ENCODE data around the gene RTN4IP1. TPM values are rescaled to one million over a fixed set of nuclear protein-coding genes. Genes with fewer than 3 reads are reported as not detected.

The RTN4IP1 gene
- total and polyA plus RNA-seq, 8 donors = 5.4 to 44.2 (median 9.2) TPM; not detected in 1

DNA sequence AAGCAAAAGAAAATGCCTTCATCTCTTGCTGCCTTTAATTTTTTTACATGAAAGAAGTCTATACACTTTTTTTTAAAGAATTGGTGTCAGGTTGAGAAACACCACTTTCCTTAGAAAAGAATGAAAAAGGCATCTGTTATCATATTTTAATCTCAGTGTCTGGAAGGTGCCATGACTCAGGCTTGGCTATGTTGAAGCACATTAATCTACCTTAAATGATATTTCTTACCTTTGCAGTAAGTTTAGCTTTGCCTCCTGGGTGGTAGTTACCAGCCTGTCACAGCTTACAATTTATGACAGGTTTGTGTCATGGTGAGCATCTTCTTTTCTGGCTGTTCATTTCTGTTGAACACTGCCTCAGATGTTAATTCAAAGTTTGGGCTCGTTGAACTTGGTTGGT lies 95.3 kb downstream of the RTN4IP1 start:
- intact Hi-C loops (cut with DNase I; ENCODE audit: low total_unique reads) = no loop called here
- H3K27me3 ChIP-seq = no peaks in the 10 kb centered on the region
- peaks cover 0 to 36% (median 14%) of the 10 kb centered on the region in 4 donors for H3K36me3 ChIP-seq
- TF ChIP-seq EP300 (IDR thresholded peaks at IDR 0.05) (no peak), POLR2AphosphoS5 (IDR thresholded peaks at IDR 0.05) (no peak), POLR2A (IDR thresholded peaks at IDR 0.05) (no peak)
- TF ChIP-seq, protein P1, sequence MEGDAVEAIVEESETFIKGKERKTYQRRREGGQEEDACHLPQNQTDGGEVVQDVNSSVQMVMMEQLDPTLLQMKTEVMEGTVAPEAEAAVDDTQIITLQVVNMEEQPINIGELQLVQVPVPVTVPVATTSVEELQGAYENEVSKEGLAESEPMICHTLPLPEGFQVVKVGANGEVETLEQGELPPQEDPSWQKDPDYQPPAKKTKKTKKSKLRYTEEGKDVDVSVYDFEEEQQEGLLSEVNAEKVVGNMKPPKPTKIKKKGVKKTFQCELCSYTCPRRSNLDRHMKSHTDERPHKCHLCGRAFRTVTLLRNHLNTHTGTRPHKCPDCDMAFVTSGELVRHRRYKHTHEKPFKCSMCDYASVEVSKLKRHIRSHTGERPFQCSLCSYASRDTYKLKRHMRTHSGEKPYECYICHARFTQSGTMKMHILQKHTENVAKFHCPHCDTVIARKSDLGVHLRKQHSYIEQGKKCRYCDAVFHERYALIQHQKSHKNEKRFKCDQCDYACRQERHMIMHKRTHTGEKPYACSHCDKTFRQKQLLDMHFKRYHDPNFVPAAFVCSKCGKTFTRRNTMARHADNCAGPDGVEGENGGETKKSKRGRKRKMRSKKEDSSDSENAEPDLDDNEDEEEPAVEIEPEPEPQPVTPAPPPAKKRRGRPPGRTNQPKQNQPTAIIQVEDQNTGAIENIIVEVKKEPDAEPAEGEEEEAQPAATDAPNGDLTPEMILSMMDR (IDR thresholded peaks at IDR 0.05) = no peak
- H3K4me1 ChIP-seq = peaks cover 0 to 11% (median 0%) of the 10 kb centered on the region in 4 donors
- 0 to 91% (median 82%) methylated on average over 1 of the region's 1 CpG for WGBS, 5 donors
- no peak for DNase-seq
- H3K27ac ChIP-seq = no peak overlapping the region
- no peak overlapping the region for H3K4me3 ChIP-seq
- no peaks in the 10 kb centered on the region for H3K9me3 ChIP-seq

DNA sequence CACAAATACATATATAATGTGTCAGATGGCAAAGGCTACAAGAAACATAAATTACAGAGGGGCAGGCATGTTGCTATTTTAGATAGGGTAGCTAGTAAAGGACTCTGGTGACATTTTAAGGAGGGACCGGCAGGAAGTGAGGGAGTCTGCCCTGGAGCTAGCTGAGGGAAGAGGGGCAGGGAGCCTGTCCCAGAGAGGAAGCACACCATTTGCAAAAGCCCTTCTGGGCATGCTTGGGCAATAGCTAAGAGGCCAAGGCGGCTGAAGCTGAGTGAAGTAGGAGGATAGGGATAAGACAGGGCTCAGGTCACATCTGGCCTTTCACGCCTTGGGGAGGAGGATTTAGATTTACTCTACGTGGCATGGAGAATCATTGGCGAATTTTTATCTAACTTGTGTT lies 96.2 kb downstream of the RTN4IP1 start:
- Histone ChIP-seq H3K27me3 (no peaks in the 10 kb centered on the region), H3K36me3 (peaks cover 0 to 43% (median 16%) of the 10 kb centered on the region in 4 donors), H3K4me3 (no peak overlapping the region), H3K27ac (no peak overlapping the region), H3K9me3 (no peaks in the 10 kb centered on the region), H3K4me1 (peaks cover 0 to 3% (median 0%) of the 10 kb centered on the region in 4 donors)
- intact Hi-C loops (cut with DNase I; ENCODE audit: low total_unique reads) = no loop called here
- DNase-seq = no peak
- TF ChIP-seq EP300 (IDR thresholded peaks at IDR 0.05) (no peak), POLR2AphosphoS5 (IDR thresholded peaks at IDR 0.05) (no peak)
- TF ChIP-seq, protein P1 (IDR thresholded peaks at IDR 0.05) = no peak
- 40 to 92% (median 73%) methylated on average over 4 to 5 of the region's 5 CpGs for WGBS, 5 donors

DNA sequence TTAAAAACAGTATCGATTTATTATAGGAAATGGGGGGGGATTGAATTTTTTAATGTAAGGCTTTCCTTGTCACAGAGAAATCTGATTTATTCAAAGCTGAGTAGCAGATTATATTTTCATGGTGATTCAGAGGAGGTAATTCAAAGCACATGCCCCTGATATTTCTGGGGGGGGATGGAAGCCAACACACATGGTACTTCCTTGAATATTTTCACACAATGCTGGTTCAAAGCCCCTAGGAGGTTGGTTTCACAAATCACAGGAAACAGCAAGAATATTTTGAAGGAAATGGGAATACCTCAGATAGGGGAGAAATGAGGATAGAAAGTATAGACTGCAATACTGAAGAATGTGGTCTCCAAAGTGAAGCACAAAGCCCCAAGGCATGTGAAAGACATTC lies 98.8 kb downstream of the RTN4IP1 start:
- no peak overlapping the region for H3K4me3 ChIP-seq
- intact Hi-C loops (cut with DNase I; ENCODE audit: low total_unique reads) = no loop called here

DNA sequence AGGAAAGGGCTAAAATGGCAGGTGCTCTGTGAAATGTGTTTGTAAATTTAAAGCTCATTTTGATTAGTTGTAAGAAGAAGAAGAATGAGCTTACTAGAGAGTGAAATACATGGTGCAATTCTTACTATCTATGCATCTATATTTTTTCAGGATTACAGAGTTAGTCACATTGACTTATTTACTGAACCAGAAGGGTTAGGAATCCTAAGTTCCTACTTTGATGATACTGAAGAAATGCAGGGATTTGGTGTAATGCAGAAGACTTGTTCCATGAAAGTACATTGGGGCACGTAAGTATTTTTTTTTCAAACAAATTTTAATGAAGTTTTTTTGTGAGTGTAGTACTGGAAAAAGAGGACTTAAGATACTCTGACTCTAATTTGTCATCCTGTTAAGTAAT lies 99.3 kb downstream of the RTN4IP1 start:
- WGBS, 5 donors = 83 to 98% (median 93%) methylated on average over 1 of the region's 1 CpG
- H3K9me3 ChIP-seq = no peaks in the 10 kb centered on the region
- peaks cover 0 to 10% (median 2%) of the 10 kb centered on the region in 4 donors for H3K4me1 ChIP-seq
- H3K27ac ChIP-seq = no peak overlapping the region
- intact Hi-C loops (cut with DNase I; ENCODE audit: low total_unique reads) = no loop called here
- no peak for DNase-seq
- H3K4me3 ChIP-seq = no peak overlapping the region
- peaks cover 0 to 45% (median 19%) of the 10 kb centered on the region in 4 donors for H3K36me3 ChIP-seq
- no peaks in the 10 kb centered on the region for H3K27me3 ChIP-seq
- TF ChIP-seq POLR2AphosphoS5 (IDR thresholded peaks at IDR 0.05) (no peak), POLR2A (IDR thresholded peaks at IDR 0.05) (no peak)
- TF ChIP-seq, protein P1 (IDR thresholded peaks at IDR 0.05) = no peak

More for the DNA sequence above, 98.8 kb downstream of the RTN4IP1 start:
- Histone ChIP-seq H3K4me1 (peaks cover 0 to 7% (median 2%) of the 10 kb centered on the region in 4 donors), H3K9me3 (no peaks in the 10 kb centered on the region), H3K27me3 (no peaks in the 10 kb centered on the region), H3K36me3 (peaks cover 0 to 46% (median 19%) of the 10 kb centered on the region in 4 donors), H3K27ac (no peak overlapping the region)
- TF ChIP-seq POLR2A (IDR thresholded peaks at IDR 0.05) = no peak
- DNase-seq = no peak
- 93 to 100% (median 96%) methylated on average over 1 of the region's 1 CpG for WGBS, 5 donors

DNA sequence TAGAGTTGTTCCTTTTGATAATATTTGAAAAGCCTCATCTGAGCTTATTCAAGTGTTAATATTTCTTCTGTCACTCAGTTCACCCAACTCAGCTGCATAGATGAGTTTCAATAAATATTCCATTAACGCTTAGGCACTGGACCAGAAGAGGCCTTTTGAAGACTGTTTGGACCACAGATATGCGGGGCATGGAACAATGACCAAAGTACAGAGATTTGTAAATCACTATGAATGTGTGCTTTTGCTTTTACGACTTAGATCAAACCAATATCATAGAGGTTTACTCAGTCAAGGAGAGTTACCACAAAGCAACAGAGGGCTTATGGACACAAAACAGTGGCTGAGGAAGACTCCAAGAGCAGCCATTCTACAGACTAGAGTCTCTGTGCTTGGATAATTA lies 99.9 kb downstream of the RTN4IP1 start:
- intact Hi-C loops (cut with DNase I; ENCODE audit: low total_unique reads) = no loop called here

More for the DNA sequence above, 99.9 kb downstream of the RTN4IP1 start:
- no peak overlapping the region for H3K27ac ChIP-seq
- H3K4me3 ChIP-seq = no peak overlapping the region
- H3K27me3 ChIP-seq = no peaks in the 10 kb centered on the region
- no peaks in the 10 kb centered on the region for H3K9me3 ChIP-seq
- 89 to 94% (median 89%) methylated on average over 3 of the region's 3 CpGs for WGBS, 5 donors
- DNase-seq = no peak
- peaks cover 0 to 43% (median 19%) of the 10 kb centered on the region in 4 donors for H3K36me3 ChIP-seq
- peaks cover 0 to 11% (median 4%) of the 10 kb centered on the region in 4 donors for H3K4me1 ChIP-seq
- TF ChIP-seq EP300 (IDR thresholded peaks at IDR 0.05) (no peak), POLR2AphosphoS5 (IDR thresholded peaks at IDR 0.05) (no peak), POLR2A (IDR thresholded peaks at IDR 0.05) (no peak)
- TF ChIP-seq, protein P1 (IDR thresholded peaks at IDR 0.05) = no peak
